GM12878 (cell line): ENCODE results near the gene ACAT2. TPM values are rescaled to one million over a fixed set of nuclear protein-coding genes. Genes with fewer than 3 reads are reported as not detected.

Source experiments
- ATAC-seq: fragments of 200-7000 bp; cut with Tn5 transposase; 3 replicates; pipeline ENCODE4 v1.9.1; 2020; ENCODE audit warnings: mild to moderate bottlenecking, moderate library complexity
- BruUV-seq: library from RNA; stranded (reverse); fragments of 400-500 nt; replicated peaks from 2 replicates; lab custom pipeline; 2021; lab: Mats Ljungman, UMichigan
- CTCF ChIA-PET: fragments of 300-600 bp; sonication (Branson Sonifier 250); formaldehyde crosslinking; extraction: SDS; loops from one replicate; lab custom pipeline; 2021; ENCODE audit warnings: inconsistent platforms; lab: Yijun Ruan, JAX
- POLR2A ChIA-PET: fragments of 350-600 bp; formaldehyde crosslinking; extraction: SDS; loops from one replicate; lab custom pipeline; 2021; ENCODE audit warnings: inconsistent platforms; lab: Charles Lee
- RAD21 ChIA-PET: fragments of 300-600 bp; sonication (Branson Sonifier 250); formaldehyde crosslinking; loops from one replicate; lab custom pipeline; 2023; ENCODE audit warnings: antibody characterized with exemption; ENCODE audit not compliant: unreplicated experiment; lab: Charles Lee
- SMC1A ChIA-PET: fragments of 300-600 bp; sonication (Branson Sonifier 250); formaldehyde crosslinking; loops from one replicate; lab custom pipeline; 2023; ENCODE audit not compliant: unreplicated experiment, uncharacterized antibody; lab: Charles Lee
- DNase-seq: peaks from one replicate; pipeline ENCODE4 v3.0.0-alpha.2; 2011; ENCODE audit warnings: low read depth, low spot score
- FAIRE-seq: peaks from 3 replicates; lab custom pipeline; 2011; peaks lifted over from hg19 to GRCh38; lab: Jason Lieb, UNC
- H2AFZ ChIP-seq: 2 replicates; pipeline ENCODE4 v1.6.0; 2011; ENCODE audit warnings: low read depth, low read length, control low read depth; ENCODE audit not compliant: control insufficient read depth
- H3K27ac ChIP-seq: 2 replicates; pipeline ENCODE4 v1.5.1; 2011; ENCODE audit warnings: control low read depth; ENCODE audit not compliant: control insufficient read depth, insufficient read depth
- H3K27me3 ChIP-seq, 2 experiments: replicated peaks in 1 of 2; 2 replicates each; pipeline versions ENCODE4 v1.6.0 to v1.6.1; 2011; ENCODE audit warnings: low read length in 1 of 2; ENCODE audit not compliant: control insufficient read depth in 2 of 2, insufficient read depth in 2 of 2
- H3K36me3 ChIP-seq, 2 experiments: 2 replicates each; pipeline ENCODE4 v1.5.1; 2011; ENCODE audit warnings: low read length in 1 of 2; ENCODE audit not compliant: control insufficient read depth in 2 of 2, insufficient read depth in 2 of 2
- H3K4me1 ChIP-seq: 2 replicates; pipeline ENCODE4 v1.6.1; 2011; ENCODE audit warnings: mild to moderate bottlenecking, low read length, moderate library complexity, mixed read lengths; ENCODE audit not compliant: control insufficient read depth, insufficient read depth
- H3K4me2 ChIP-seq: 2 replicates; pipeline ENCODE4 v1.6.0; 2011; ENCODE audit warnings: control low read depth; ENCODE audit not compliant: control insufficient read depth, insufficient read depth
- H3K4me3 ChIP-seq: fragments of 200-600 bp; sonication (generic); 2 replicates; pipeline ENCODE4 v1.5.1; 2016
- H3K79me2 ChIP-seq: 2 replicates; pipeline ENCODE4 v1.6.0; 2011; ENCODE audit warnings: low read length; ENCODE audit not compliant: control insufficient read depth, insufficient read depth
- H3K9ac ChIP-seq: 2 replicates; pipeline ENCODE4 v1.8.0; 2011; ENCODE audit warnings: low read length, control low read depth, mixed read lengths; ENCODE audit not compliant: control insufficient read depth, insufficient read depth
- H3K9me3 ChIP-seq: replicated peaks from 3 replicates; pipeline ENCODE4 v1.5.1; 2011; ENCODE audit warnings: mild to moderate bottlenecking, low read length; ENCODE audit not compliant: control insufficient read depth, insufficient read depth
- H4K20me1 ChIP-seq: 2 replicates; pipeline ENCODE4 v1.6.0; 2011; ENCODE audit not compliant: control insufficient read depth, insufficient read depth
- BCL3 ChIP-seq: IDR thresholded peaks from 2 replicates; pipeline ENCODE4 v1.6.1; 2011; ENCODE audit warnings: borderline replicate concordance, low read depth, mild to moderate bottlenecking, moderate library complexity, low read length; ENCODE audit not compliant: insufficient read depth, poor library complexity, severe bottlenecking
- CEBPB ChIP-seq, 2 experiments: fragments of 150-350 bp in 1 of 2; IDR thresholded peaks; 2 replicates each; pipeline ENCODE4 v1.6.1; 2012 to 2014; ENCODE audit warnings: low read depth in 2 of 2, low read length in 2 of 2, borderline replicate concordance in 1 of 2, inconsistent platforms in 1 of 2
- ETV6 ChIP-seq, 2 experiments: fragments of 450-650 bp in 1 of 2; IDR thresholded peaks in 1 of 2; conservative IDR thresholded peaks in 1 of 2; 2 replicates each; pipeline ENCODE4 v1.6.1; 2014; ENCODE audit warnings: antibody characterized with exemption in 1 of 2, borderline replicate concordance in 1 of 2, low read depth in 1 of 2, mild to moderate bottlenecking in 1 of 2, moderate library complexity in 1 of 2
- FOXK2 ChIP-seq: fragments of 450-650 bp; IDR thresholded peaks from 2 replicates; pipeline ENCODE4 v1.6.1; 2017; ENCODE audit warnings: mild to moderate bottlenecking, moderate library complexity
- IKZF2 ChIP-seq, 2 experiments: fragments of 450-650 bp; IDR thresholded peaks; 2 replicates each; pipeline ENCODE4 v1.6.1; 2017; ENCODE audit warnings: mild to moderate bottlenecking in 2 of 2, moderate library complexity in 2 of 2
- JUND ChIP-seq: IDR thresholded peaks from 2 replicates; pipeline ENCODE4 v1.6.1; 2012; ENCODE audit warnings: low read depth, mild to moderate bottlenecking, low read length, improper control_type of control experiment, moderate library complexity
- KAT2A ChIP-seq: conservative IDR thresholded peaks from 2 replicates; pipeline ENCODE4 v1.6.1; 2011; ENCODE audit warnings: low read depth, low read length; ENCODE audit not compliant: control insufficient read depth
- NRF1 ChIP-seq: conservative IDR thresholded peaks from 2 replicates; pipeline ENCODE4 v1.6.1; 2011; ENCODE audit warnings: mild to moderate bottlenecking, low read depth, low read length, improper control_type of control experiment
- RELA ChIP-seq: fragments of 450-650 bp; IDR thresholded peaks from 2 replicates; pipeline ENCODE4 v1.8.0; 2014; ENCODE audit warnings: borderline replicate concordance; ENCODE audit not compliant: partially characterized antibody
- REST ChIP-seq: IDR thresholded peaks from 2 replicates; pipeline ENCODE4 v1.6.1; 2012; ENCODE audit warnings: mild to moderate bottlenecking, low read depth, low read length
- STAT3 ChIP-seq: IDR thresholded peaks from 2 replicates; pipeline ENCODE4 v1.6.1; 2011; ENCODE audit warnings: low read depth, low read length, improper control_type of control experiment
- YBX1 ChIP-seq: fragments of 450-650 bp; IDR thresholded peaks from 2 replicates; pipeline ENCODE4 v1.6.1; 2016; ENCODE audit warnings: antibody characterized with exemption
- WGBS: methylation state at CpG from one replicate; pipeline ENCODE4 v1.1.6; 2016; ENCODE audit warnings: low lambda C conversion rate; ENCODE audit not compliant: insufficient replicate concordance, insufficient coverage; ENCODE audit errors: missing lambda C conversion rate; 5-methylcytosine and 5-hydroxymethylcytosine counted together
- in situ Hi-C: fragments of 300-500 bp; cut with MboI; formaldehyde crosslinking; loops from 9 replicates; pipeline ENCODE4 v1.14.3; 2018; ENCODE audit warnings: mixed read lengths
- intact Hi-C: fragments of 100-400 bp; cut with micrococcal nuclease; formaldehyde crosslinking; loops from one replicate; pipeline ENCODE4 v1.14.2; 2022; ENCODE audit not compliant: unreplicated experiment
- polyA plus RNA-seq, 11 experiments: library from polyadenylated mRNA; depleted of rRNA in 4 of 11; unstranded in 6 of 11; stranded (reverse) in 5 of 11; fragments of >200 nt; fragmentation: Nextera tagmentation in 4 of 11; fragmentation: Illumina TruSeq in 1 of 11; extraction: Ambion mirVana in 4 of 11; extraction: Trizol in 1 of 11; gene quantifications; 1 replicate in 1 of 11; 2 replicates in 10 of 11; pipeline versions ENCODE4 v1.2.1 to v1.2.3, GENCODE V29; 2011 to 2016; ENCODE audit warnings: inconsistent platforms in 2 of 11, missing spikeins in 2 of 11, low read depth in 1 of 11
- total RNA-seq, 4 experiments: library from RNA; depleted of rRNA in 3 of 4; stranded (reverse); fragments of >200 nt in 3 of 4; fragmentation: Illumina TruSeq in 1 of 4; extraction: Trizol in 1 of 4; gene quantifications; 2 replicates each; pipeline versions ENCODE4 v1.2.1 to v1.2.3, GENCODE V29; 2013 to 2021

ACAT2 gene
- total and polyA plus RNA-seq, 10 of the 15 experiments (the other 5 are each of a cell fraction or from before 2014, with no cell fraction given) = 87.9 to 257 (median 132) TPM

DNA sequence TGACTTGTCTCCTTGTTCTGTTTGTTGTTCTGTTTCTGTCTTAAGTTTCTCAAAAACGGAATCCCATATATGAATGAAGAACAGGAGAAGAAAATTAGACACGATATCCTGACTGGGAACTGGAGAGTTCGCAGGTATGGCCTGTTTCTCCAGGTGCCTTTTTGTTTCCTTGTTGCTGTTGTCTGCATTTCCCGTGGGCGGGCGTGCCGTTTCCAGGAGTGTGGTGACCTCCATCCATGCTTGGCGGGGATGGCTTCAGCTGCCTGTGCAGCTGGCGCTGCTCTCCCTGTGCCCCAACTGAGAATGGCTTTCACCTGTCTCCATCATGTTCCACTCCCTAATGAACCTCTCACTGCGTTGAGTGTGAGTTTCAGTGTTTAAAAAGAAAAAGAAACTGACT lies 42.7 kb downstream of the ACAT2 start:
- no peak for DNase-seq
- no peak for TF ChIP-seq FOXK2
- TF ChIP-seq KAT2A = no peak
- TF ChIP-seq STAT3 = no peak
- no peak for TF ChIP-seq CEBPB (IDR thresholded peaks at IDR 0.05; ENCODE audit: borderline replicate concordance in 1 of 2, low read depth in 2 of 2, low read length in 2 of 2)
- no peak for TF ChIP-seq RELA
- TF ChIP-seq NRF1 = no peak
- TF ChIP-seq YBX1 = no peak
- no peak for TF ChIP-seq ETV6 (conservative IDR thresholded peaks at IDR 0.05 in 1 of 2, IDR thresholded peaks at IDR 0.05 in 1 of 2; ENCODE audit: borderline replicate concordance in 1 of 2, low read depth in 1 of 2)
- TF ChIP-seq REST = no peak
- no peak for TF ChIP-seq JUND
- no peak for TF ChIP-seq IKZF2 (IDR thresholded peaks at IDR 0.05)
- no peak for TF ChIP-seq BCL3
- intact Hi-C loops (no loop called here), in situ Hi-C loops (no loop called here)
- ChIA-PET SMC1A (interaction anchor here (1.6 kb wide), 1 partner anchor 13 kb away, joined by 6 read pairs; no protein-coding TSS in a partner anchor), POLR2A (no interaction called here), RAD21 (no interaction called here), CTCF (no interaction called here)
- Histone ChIP-seq H3K9ac (no peak overlapping the region), H3K4me3 (no peak overlapping the region), H3K4me2 (no peak overlapping the region), H3K27ac (no peak overlapping the region), H3K27me3 (no peaks in the 10 kb centered on the region), H4K20me1 (no peaks in the 10 kb centered on the region), H2AFZ (no peak overlapping the region), H3K79me2 (no peaks in the 10 kb centered on the region), H3K9me3 (no peaks in the 10 kb centered on the region), H3K4me1 (no peaks in the 10 kb centered on the region), H3K36me3 (peaks cover 0 to 1% of the 10 kb centered on the region in 2 experiments; a peak in 3 of 4 replicates)
- BruUV-seq = no TSS peak
- FAIRE-seq = no peak
- 80% methylated on average over 10 of the region's 10 CpGs for WGBS
- no peak for ATAC-seq
